NCI-H187 treated with DMSO at 0.1 percent for 48 hours (cell line): ENCODE measurements around the gene B4GALNT3.

Source experiments
- DNase-seq: peaks from one replicate; lab custom pipeline; 2025; lab: John Stamatoyannopoulos, UW

B4GALNT3 gene

DNA sequence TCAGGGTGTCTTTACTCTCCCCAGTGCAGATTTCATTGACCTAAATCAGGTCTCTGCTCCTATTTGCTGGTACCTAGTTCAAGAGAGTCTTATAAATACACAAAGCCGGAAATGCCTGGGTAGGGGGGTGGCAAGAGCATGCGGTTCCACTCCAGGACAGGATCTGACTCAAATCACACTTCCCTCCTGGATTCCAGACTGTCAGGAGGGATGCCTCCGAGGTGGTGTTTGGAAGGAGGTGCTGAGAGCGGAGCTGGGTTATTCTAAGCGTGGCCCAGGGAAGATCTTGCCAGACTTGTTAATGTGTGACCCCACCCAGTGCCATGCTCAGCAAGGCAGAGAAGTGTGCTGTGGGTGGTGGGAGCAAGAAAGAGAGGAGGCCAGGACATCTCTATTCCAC is 49.8 kb downstream of the B4GALNT3 start:
- no peak for DNase-seq

DNA sequence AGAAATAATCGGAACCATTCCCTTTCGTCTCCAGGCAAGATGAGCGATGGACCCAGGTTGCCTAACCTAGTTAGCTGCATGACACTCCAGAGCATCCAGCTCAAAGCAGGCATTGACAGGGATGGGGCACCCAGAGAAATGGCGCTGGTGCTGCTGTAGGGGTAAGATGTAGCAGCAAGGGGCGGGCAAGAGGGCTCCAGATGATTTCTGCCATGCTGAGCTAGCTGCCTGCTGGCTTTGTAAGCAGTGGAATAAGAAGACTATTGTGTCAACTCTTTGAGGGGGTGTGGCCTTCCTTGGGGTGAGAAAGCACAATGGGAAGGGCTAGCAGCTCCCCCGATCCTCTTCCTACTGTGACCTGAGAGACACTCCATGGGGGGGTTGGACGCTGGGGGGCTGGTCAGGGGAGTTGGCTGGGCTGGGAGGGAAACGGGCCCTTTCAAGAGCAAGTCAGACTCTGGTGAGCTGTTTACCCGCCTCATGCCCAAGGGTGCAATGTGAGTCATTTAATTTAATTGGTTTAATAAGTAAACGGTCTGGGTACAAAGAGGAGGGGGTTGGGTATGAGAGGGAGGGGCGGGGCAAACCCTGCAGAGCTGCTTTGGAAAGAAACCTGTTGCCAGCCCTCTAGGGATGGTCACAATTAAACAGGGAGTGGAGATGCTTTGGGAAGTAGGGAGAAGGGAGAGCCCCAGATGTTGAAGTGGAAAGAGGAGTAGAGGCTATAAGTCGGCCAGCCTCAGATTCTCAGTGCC is 50.5 kb downstream of the B4GALNT3 start:
- no peak for DNase-seq

DNA sequence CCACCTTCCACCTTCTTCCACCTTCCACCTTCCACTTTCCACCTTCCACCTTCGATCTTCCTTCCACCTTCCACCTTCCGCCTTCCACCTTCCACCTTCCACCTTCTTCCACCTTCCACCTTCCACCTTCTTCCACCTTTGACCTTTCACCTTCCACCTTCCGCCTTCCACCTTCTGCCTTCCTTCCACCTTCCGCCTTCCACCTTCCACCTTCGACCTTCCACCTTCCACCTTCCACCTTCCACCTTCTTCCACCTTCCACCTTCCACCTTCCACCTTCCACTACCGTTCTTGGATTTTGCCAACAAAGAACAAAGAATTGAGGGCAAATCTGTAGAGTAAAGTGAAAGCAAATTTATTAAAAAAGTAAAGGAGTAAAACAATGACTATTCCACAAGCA is 53.2 kb downstream of the B4GALNT3 start:
- DNase-seq, result no peak

DNA sequence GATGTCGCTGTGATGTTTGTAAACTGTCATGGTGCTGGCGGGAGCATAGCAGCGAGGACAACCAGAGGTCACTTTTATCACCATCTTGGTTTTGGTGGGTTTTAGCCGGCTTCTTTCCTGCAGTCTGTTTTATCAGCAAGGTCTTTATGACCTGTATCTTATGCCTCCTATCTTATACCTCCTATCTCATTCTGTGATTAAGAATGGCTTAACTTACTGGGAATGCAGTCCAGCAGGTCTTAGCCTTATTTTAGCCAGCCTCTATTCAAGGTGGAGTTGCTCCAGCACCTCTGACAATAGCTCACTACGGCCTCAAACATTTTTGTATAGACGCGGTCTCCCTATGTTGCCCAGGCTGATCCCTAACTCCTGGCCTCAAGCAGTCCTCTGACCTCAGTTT is 53.7 kb downstream of the B4GALNT3 start:
- DNase-seq, result no peak

DNA sequence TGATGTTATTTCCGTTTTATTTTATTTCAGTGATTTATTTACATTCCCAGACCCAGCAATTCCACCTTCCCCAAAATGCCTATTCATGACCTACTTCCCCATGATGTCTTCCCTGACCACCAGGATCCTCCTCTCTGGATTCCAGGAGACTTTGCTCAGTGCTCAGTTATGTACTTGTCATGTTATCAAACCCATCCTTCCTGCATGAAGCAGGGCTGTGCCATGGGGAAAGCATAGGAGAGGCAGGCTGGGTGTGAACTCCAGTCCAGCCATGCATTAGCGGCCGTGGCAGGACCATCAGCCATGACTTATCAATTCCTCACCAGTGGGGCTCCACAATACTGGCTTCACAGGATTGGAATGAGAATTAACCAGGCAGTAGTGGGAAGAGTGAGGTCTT is 57.8 kb downstream of the B4GALNT3 start:
- no peak for DNase-seq

DNA sequence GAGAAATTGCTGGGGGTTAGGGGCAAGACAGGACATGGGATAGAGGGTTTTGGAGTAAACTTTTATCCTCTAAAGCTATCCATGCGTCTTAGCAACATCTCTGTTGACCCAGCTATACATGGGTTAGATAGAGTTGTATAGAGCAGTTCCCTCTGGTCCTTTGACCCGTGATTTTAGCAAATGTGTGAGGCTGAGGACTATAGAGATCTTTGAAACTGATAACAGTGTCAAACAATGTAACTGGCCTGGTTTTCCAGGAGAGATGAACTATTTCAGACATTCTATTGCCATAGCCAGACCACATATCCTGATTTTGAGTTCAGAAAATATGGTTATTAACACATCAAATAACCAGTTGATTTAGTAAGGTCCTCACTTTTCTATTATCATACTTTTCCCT is 60.4 kb downstream of the B4GALNT3 start:
- no peak for DNase-seq

DNA sequence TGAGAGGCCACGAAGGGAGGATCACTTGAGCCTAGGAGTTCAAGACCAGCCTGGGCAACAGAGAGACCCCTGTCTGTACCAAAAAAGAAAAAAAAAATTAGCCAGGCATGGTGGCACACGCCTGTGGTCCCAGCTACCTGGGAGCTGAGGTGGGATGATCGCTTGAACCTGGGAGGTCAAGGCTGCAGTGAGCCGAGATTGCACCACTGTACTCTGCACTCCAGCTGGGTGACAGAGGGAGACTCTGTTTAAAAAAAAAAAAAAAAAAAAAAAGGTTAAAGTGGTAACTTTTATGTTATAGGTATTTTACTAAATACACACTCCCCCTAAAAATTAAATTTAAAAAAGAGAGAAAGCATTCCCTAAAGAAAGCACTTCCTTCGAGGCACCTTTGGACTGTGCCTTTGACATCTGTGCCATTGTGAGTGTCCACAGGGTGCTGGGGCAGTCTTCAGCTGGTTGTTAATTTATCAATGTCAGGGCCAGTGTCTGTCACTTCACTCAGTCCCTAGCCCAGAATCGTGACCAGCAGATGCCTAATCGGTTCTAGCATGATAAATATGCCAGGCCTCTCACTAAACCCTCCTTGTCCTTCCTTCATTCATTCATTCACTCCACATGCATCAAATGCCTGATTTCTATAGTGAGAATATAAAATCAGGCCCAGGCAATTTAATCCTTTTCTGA is 63.1 kb downstream of the B4GALNT3 start:
- no peak for DNase-seq

DNA sequence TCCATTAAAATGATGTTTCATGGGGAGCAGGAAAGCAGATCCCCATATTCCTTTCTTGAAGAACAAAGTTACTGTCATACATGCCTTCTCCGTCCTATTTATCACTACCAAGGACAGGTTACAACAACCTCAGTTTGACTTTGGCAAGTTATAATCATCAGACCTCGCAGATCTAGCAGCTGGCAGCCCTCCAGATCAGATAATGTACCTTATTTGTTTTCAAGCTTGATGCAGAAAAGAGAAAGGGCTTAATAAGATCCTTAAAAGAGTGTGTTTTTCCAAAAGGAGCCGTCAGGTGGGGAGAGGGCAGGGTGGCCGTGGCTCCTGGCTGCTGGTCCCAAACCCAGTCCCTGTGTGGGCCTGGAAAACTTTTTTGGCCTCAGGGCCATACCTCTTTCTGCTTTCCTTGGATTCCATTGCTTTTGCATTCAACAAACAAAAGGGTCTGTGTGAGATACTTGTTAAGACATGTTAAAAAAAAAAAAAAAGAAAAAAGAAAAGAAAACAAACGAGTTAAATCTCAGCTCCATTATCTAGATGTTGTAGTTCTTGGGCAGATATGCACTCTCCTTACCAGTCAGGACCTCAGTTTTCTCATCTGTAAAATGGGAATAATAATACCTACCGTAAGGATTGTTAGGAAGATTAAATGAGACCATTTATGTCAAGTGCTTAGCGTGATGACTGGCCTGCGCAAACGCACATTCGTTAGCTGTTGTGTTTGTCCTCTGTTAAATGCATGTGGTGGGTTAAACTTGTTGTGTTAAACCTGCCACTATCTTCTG is 64.6 kb downstream of the B4GALNT3 start:
- no peak for DNase-seq

DNA sequence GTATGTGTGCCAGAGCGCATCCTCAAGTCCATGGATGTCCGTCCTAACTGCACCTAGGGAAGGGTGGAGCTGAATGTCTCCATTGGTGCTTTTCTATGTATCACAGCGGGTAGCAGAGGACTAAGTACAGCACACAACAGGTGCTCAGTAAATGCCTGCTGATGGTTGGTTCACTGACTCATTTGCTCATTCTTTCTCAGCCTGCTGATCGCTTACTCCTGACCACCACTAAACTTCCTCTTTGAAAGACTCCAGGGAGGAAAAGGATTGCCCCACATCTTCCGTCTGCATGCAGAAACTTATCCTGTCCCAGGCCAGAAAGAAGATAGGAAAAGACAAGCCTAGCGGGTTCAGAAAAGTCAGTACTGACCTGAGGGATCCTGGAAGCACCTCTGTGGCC is 66.3 kb downstream of the B4GALNT3 start:
- no peak for DNase-seq

DNA sequence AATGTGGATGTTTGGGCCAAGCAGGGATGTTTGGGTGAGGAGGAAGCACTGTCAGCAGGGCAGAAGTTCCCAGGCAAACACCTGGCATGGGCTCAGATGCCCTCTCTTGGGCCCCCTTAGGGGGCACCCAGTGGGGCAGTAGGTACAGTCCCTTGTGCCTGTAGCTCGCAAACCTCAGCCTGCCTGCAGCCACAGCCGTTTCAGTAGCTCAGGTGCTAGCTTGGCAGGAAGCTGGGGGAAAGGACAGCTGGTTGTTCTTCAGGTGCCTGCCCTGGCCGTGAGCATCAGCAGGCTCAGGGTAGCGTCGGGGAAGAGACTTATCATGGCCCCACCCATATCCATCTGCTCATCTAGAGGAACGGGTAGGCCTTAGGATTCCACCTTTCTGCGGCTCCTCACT is 67.5 kb downstream of the B4GALNT3 start:
- no peak for DNase-seq

DNA sequence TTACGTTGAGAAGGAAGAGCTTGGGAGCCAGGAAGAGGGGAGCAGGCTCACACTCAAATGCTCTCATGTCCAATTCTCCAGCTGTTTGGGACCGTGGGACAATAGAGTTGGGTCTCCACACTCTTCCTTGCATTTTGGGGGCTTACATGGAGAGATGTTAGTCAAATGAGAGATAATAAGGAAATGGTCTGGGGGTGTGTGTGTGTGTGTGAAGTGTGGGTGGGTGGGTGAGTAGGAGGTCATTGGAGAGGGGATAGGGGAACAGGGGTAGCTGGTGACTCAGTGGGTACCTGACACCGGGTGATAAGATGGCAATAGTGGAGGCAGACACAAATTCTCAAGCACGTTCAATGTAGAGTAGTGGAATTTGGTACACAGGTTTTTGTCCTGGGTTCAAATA is 68.0 kb downstream of the B4GALNT3 start:
- DNase-seq, result no peak

DNA sequence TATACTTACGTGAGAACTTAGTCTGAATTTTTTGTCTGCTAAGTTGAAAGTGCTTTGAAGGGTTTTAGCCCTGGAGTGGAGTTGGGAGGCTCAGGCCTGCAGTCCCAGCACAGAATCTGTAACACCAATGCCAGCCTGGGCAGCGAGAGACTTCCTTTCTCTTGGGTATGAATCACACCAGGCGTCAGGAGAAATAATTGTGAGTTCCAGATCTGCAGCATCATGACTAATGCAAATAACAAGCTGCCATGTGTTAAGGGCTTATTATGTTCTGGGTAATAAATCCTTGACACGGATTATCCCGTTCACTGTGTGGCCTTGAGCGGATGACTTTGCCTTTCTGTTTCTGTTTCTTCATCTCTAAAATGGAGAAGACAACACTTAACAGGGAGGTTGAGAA is 70.6 kb downstream of the B4GALNT3 start:
- DNase-seq, result no peak

DNA sequence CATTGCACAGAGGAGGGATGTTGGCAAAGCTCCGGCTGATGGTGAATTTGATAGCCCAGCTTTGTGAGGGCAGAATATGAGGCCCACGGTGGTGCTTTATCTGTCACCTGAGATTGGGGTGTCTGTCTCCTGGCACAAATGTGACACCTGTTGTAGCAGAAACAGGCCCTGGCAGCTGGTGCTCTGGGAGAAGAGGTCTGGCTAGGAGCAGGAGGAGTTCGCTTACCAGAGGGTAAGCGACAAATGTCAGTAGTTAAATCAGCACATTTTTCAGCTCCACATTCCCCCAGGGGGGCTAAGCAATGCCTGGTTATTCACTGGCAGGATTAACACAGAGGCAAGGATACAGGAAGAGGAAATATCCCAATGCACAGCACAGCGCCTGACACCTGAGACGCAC is 71.1 kb downstream of the B4GALNT3 start:
- no peak for DNase-seq

DNA sequence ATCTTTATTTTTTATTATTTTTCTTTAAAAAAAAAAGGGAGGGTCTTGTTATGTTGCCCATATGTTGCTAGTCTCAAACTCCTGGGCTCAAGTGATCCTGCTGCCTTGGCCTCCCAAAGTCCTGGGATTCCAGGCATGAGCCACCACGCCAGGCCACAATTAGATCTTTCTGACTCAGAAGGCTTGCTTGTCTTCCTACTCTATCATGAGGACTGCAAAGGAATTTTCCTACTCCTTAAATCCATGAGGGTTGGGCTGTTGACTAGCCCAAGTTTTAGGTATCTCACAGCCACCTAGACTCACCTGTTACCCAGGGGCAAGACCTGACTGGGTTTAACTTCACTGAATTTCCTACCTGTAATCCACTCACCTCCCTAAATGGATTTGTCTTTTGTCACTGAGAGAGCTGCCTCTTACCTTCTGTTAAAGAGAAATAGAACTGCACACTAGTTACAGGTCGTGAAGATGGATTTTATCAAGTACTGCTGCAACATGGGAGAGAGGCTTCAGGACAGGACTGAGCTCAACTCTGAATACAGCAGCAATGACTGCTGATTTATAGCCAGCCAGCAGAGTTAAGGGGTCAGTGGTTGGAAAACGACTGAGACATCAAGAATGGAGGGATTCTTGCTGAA is 72.3 kb downstream of the B4GALNT3 start:
- no peak for DNase-seq

DNA sequence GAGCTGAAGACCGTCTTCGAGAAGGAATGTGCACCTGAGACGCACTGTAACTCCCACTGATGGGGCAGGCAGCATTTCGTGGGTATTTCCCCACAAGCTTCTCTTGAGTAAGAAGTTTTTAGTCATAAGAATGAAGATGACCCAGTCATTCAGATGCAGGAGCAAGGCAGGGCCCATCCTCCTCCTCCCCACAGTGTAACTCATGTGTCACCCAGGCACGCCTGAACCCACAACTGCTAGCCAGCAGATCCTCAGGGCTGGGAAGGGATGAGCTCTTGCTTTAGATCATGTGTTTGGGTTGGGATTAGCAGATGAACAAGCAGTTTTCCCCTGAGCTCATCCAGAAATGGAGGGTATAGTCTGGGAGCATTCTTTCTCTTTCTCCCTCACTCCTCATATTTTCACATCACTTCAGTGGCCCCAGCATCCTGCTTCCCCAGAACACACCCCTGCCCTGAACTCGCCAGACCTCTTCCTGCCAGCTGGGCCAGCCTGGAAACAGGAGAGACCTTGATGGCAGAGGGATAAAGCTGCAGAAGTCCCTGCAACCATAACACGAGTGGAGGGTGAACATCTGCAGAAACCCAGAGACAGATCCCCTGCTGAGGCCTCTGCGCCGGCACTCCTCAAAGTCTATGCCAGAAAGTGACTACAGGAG is 73.3 kb downstream of the B4GALNT3 start:
- no peak for DNase-seq

DNA sequence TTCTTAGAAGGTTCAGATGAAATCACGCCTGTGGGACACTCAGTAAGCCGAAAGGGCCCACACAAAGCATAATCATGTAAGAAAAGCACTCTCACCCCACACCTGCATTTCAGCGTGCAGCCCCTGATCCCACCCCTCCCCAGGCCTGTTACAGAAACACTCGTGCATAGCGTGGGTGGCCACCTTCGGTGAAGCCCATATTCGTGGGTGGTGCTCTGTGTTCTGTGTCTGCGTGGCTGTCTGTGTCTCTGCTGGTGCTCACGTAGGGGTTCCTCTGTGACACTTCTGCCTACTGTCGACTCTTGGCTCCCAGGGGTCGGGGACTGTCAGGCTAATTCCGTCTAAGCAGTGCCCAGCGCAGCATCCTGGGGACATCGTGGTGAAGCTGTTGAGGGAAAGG is 74.0 kb downstream of the B4GALNT3 start:
- no peak for DNase-seq

DNA sequence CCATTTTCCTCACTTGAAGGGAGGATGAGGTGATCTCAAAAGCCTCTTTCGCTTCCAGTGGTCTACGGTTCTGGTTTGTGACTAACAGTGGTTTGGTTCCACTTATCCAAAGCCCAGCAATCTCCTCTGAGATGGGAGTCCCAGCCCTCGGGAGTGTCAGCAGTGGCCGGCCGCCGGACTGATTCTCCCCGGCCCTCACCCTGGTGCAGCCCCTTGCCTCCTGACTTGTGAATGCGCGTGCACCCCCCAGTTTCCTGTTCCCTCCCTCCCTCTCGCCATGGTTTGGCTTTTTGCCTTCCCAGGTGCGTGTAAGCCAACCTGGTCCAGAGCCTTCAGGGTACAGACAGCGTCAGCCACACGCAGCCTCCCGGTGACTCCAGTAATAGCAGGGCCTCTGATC is 74.5 kb downstream of the B4GALNT3 start:
- DNase-seq, result no peak

DNA sequence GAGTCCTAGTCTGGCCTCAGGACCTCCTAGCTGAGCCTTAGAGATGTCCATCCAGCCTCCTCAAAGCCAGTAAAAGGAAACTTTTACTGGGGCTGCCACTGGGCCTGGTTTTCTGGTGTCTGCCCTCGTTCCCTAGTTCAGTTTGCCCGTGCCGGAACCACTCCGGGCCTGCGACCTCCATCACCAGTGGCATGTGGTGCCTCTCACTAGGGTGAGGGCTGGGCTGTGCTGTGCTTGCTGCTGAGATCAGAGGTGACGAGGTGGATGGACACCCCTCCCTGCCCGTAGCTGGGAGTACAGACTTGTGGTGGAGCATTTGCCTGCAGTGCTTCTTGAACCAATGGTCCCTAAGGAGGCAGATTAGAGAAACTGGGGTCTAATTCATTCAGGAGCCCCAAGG is 75.7 kb downstream of the B4GALNT3 start:
- no peak for DNase-seq

DNA sequence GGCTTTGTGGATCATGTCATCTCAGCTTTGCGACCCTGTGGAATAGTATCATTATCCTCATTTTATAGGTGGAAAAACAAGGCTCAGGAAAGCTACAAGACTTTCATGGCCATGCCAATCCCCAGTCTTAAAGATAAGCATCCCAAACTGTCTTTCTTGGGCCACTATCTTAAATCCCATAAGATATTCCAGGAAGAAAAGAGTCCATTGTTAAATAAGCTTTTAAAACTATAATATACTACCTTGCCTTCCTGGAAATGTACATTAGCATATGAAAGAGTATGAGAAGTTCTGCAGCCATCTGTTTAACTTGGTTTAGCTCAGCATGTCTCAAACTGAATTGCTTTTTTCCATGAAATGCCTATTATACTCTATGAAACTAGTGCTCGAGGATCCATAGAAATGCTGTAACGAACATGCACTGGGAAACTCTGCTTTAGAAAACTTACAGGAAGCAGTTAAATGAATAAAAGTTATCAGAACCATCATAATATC is 77.1 kb downstream of the B4GALNT3 start:
- no peak for DNase-seq

DNA sequence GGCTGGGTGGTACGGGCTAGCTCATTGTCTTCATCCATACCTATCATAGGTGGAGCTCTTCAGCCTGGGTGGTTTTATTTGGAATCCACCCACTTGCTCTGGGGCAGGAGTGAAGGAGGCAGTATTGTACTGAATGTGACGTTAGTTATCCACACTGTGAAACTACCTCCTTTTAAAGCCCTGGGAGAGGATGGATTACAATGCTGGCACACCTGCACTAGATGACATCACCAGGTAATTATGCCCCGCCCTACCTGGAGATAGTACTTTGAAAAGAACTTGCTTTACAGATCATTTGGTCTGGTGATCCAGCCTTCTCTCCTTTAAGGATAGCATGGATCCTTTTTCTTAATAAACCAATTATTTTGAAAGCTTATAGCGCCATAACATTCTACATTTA is 78.0 kb downstream of the B4GALNT3 start:
- DNase-seq, result no peak

DNA sequence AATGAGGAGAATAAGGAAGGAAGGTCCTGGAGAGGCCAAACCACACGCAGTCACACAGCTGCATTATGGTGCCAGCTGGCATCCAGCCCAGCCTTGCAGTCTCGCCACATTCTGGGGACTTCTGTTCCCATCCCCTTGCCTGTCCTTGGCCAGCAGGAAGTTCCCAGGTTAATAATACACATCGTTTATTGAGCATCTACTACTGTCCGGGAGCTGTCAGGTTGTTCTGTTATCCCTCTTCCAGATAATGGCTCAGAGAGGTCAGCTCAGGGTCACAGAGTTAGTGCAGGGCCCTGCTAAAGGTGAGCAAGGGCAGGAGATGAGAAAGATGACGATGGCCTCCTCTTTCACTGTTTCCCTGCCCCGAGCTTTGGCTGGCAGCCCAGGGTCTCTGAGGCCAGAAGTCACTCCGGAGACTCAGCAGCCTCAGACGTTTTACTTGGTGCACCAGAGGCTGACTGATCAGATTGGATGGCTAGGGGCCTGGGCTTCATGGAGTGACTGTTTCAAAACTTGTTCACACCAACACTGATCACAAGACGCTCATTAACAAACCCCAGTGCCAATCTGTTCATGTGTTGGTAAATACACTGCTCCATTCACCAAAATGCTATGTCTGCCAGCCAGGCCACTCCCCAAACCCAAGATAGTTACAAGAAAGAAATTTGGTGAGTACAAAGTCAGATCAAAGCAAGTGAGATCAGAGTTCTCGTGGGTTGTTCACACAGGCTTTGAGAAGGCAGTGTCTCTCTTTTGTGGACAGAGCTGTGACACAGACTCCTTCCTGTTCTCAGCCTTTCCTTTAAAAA is 79.2 kb downstream of the B4GALNT3 start:
- no peak for DNase-seq
